GM12878 (cell line): ENCODE results near the gene ZNF469. TPM values are rescaled to one million over a fixed set of nuclear protein-coding genes. Genes with fewer than 3 reads are reported as not detected.

Experiments
- ATAC-seq: fragments of 200-7000 bp; cut with Tn5 transposase; 3 replicates; pipeline ENCODE4 v1.9.1; 2020; ENCODE audit warnings: mild to moderate bottlenecking, moderate library complexity
- BruUV-seq: library from RNA; stranded (reverse); fragments of 400-500 nt; replicated peaks from 2 replicates; lab custom pipeline; 2021; lab: Mats Ljungman, UMichigan
- CTCF ChIA-PET: fragments of 300-600 bp; sonication (Branson Sonifier 250); formaldehyde crosslinking; extraction: SDS; loops from one replicate; lab custom pipeline; 2021; ENCODE audit warnings: inconsistent platforms; lab: Yijun Ruan, JAX
- POLR2A ChIA-PET: fragments of 350-600 bp; formaldehyde crosslinking; extraction: SDS; loops from one replicate; lab custom pipeline; 2021; ENCODE audit warnings: inconsistent platforms; lab: Charles Lee
- RAD21 ChIA-PET: fragments of 300-600 bp; sonication (Branson Sonifier 250); formaldehyde crosslinking; loops from one replicate; lab custom pipeline; 2023; ENCODE audit warnings: antibody characterized with exemption; ENCODE audit not compliant: unreplicated experiment; lab: Charles Lee
- SMC1A ChIA-PET: fragments of 300-600 bp; sonication (Branson Sonifier 250); formaldehyde crosslinking; loops from one replicate; lab custom pipeline; 2023; ENCODE audit not compliant: unreplicated experiment, uncharacterized antibody; lab: Charles Lee
- DNase-seq: peaks from one replicate; pipeline ENCODE4 v3.0.0-alpha.2; 2011; ENCODE audit warnings: low read depth, low spot score
- FAIRE-seq: peaks from 3 replicates; lab custom pipeline; 2011; peaks lifted over from hg19 to GRCh38; lab: Jason Lieb, UNC
- H2AFZ ChIP-seq: 2 replicates; pipeline ENCODE4 v1.6.0; 2011; ENCODE audit warnings: low read depth, low read length, control low read depth; ENCODE audit not compliant: control insufficient read depth
- H3K27ac ChIP-seq: 2 replicates; pipeline ENCODE4 v1.5.1; 2011; ENCODE audit warnings: control low read depth; ENCODE audit not compliant: control insufficient read depth, insufficient read depth
- H3K27me3 ChIP-seq, 2 experiments: replicated peaks in 1 of 2; 2 replicates each; pipeline versions ENCODE4 v1.6.0 to v1.6.1; 2011; ENCODE audit warnings: low read length in 1 of 2; ENCODE audit not compliant: control insufficient read depth in 2 of 2, insufficient read depth in 2 of 2
- H3K36me3 ChIP-seq, 2 experiments: 2 replicates each; pipeline ENCODE4 v1.5.1; 2011; ENCODE audit warnings: low read length in 1 of 2; ENCODE audit not compliant: control insufficient read depth in 2 of 2, insufficient read depth in 2 of 2
- H3K4me1 ChIP-seq: 2 replicates; pipeline ENCODE4 v1.6.1; 2011; ENCODE audit warnings: mild to moderate bottlenecking, low read length, moderate library complexity, mixed read lengths; ENCODE audit not compliant: control insufficient read depth, insufficient read depth
- H3K4me2 ChIP-seq: 2 replicates; pipeline ENCODE4 v1.6.0; 2011; ENCODE audit warnings: control low read depth; ENCODE audit not compliant: control insufficient read depth, insufficient read depth
- H3K4me3 ChIP-seq: fragments of 200-600 bp; sonication (generic); 2 replicates; pipeline ENCODE4 v1.5.1; 2016
- H3K79me2 ChIP-seq: 2 replicates; pipeline ENCODE4 v1.6.0; 2011; ENCODE audit warnings: low read length; ENCODE audit not compliant: control insufficient read depth, insufficient read depth
- H3K9ac ChIP-seq: 2 replicates; pipeline ENCODE4 v1.8.0; 2011; ENCODE audit warnings: low read length, control low read depth, mixed read lengths; ENCODE audit not compliant: control insufficient read depth, insufficient read depth
- H3K9me3 ChIP-seq: replicated peaks from 3 replicates; pipeline ENCODE4 v1.5.1; 2011; ENCODE audit warnings: mild to moderate bottlenecking, low read length; ENCODE audit not compliant: control insufficient read depth, insufficient read depth
- H4K20me1 ChIP-seq: 2 replicates; pipeline ENCODE4 v1.6.0; 2011; ENCODE audit not compliant: control insufficient read depth, insufficient read depth
- ATF2 ChIP-seq: IDR thresholded peaks from 2 replicates; pipeline ENCODE4 v1.6.1; 2012; ENCODE audit warnings: low read length, inconsistent platforms
- CREM ChIP-seq: IDR thresholded peaks from 2 replicates; pipeline ENCODE4 v1.6.1; 2014; ENCODE audit warnings: antibody characterized with exemption, low read depth
- EGR1 ChIP-seq, 2 experiments: IDR thresholded peaks; 1 replicate in 1 of 2; 2 replicates in 1 of 2; pipeline ENCODE4 v1.6.1; 2011 to 2012; ENCODE audit warnings: low read depth in 2 of 2, low read length in 2 of 2, borderline replicate concordance in 1 of 2, mild to moderate bottlenecking in 1 of 2, moderate library complexity in 1 of 2
- FOS ChIP-seq: IDR thresholded peaks from 3 replicates; pipeline ENCODE4 v1.6.1; 2011; ENCODE audit warnings: borderline replicate concordance; ENCODE audit not compliant: insufficient read length; ENCODE audit errors: extremely low read depth
- IRF4 ChIP-seq: IDR thresholded peaks from 2 replicates; pipeline ENCODE4 v1.6.1; 2011; ENCODE audit warnings: low read depth, low read length
- LARP7 ChIP-seq: fragments of 450-650 bp; IDR thresholded peaks from 2 replicates; pipeline ENCODE4 v1.6.1; 2017; ENCODE audit warnings: mild to moderate bottlenecking
- MAX ChIP-seq: IDR thresholded peaks from 2 replicates; pipeline ENCODE4 v1.6.1; 2012; ENCODE audit warnings: low read depth, low read length, improper control_type of control experiment
- MEF2B ChIP-seq: fragments of 450-650 bp; IDR thresholded peaks from 2 replicates; pipeline ENCODE4 v1.6.1; 2018; ENCODE audit warnings: mild to moderate bottlenecking, moderate library complexity; ENCODE audit not compliant: partially characterized antibody, poor library complexity, severe bottlenecking
- MTA3 ChIP-seq: IDR thresholded peaks from 2 replicates; pipeline ENCODE4 v1.6.1; 2012; ENCODE audit warnings: low read length, inconsistent platforms, borderline replicate concordance
- PKNOX1 ChIP-seq: fragments of 450-650 bp; IDR thresholded peaks from 2 replicates; pipeline ENCODE4 v1.6.1; 2016; ENCODE audit warnings: mild to moderate bottlenecking
- RAD21 ChIP-seq: IDR thresholded peaks from 2 replicates; pipeline ENCODE4 v1.6.1; 2011; ENCODE audit warnings: mild to moderate bottlenecking, low read depth, low read length, moderate library complexity; ENCODE audit not compliant: insufficient read depth
- WGBS: methylation state at CpG from one replicate; pipeline ENCODE4 v1.1.6; 2016; ENCODE audit warnings: low lambda C conversion rate; ENCODE audit not compliant: insufficient replicate concordance, insufficient coverage; ENCODE audit errors: missing lambda C conversion rate; 5-methylcytosine and 5-hydroxymethylcytosine counted together
- in situ Hi-C: fragments of 300-500 bp; cut with MboI; formaldehyde crosslinking; loops from 9 replicates; pipeline ENCODE4 v1.14.3; 2018; ENCODE audit warnings: mixed read lengths
- intact Hi-C: fragments of 100-400 bp; cut with micrococcal nuclease; formaldehyde crosslinking; loops from one replicate; pipeline ENCODE4 v1.14.2; 2022; ENCODE audit not compliant: unreplicated experiment
- polyA plus RNA-seq, 11 experiments: library from polyadenylated mRNA; depleted of rRNA in 4 of 11; unstranded in 6 of 11; stranded (reverse) in 5 of 11; fragments of >200 nt; fragmentation: Nextera tagmentation in 4 of 11; fragmentation: Illumina TruSeq in 1 of 11; extraction: Ambion mirVana in 4 of 11; extraction: Trizol in 1 of 11; gene quantifications; 1 replicate in 1 of 11; 2 replicates in 10 of 11; pipeline versions ENCODE4 v1.2.1 to v1.2.3, GENCODE V29; 2011 to 2016; ENCODE audit warnings: inconsistent platforms in 2 of 11, missing spikeins in 2 of 11, low read depth in 1 of 11
- total RNA-seq, 4 experiments: library from RNA; depleted of rRNA in 3 of 4; stranded (reverse); fragments of >200 nt in 3 of 4; fragmentation: Illumina TruSeq in 1 of 4; extraction: Trizol in 1 of 4; gene quantifications; 2 replicates each; pipeline versions ENCODE4 v1.2.1 to v1.2.3, GENCODE V29; 2013 to 2021

Gene ZNF469
- total and polyA plus RNA-seq, 10 of the 15 experiments (the other 5 are each of a cell fraction or from before 2014, with no cell fraction given), result 0.01 to 0.21 (median 0.04) TPM; not detected in 3

GRCh38 chr16:88346680-88347505 is 35.9 kb upstream of the ZNF469 start (continued):
- TF ChIP-seq PKNOX1 (no peak), FOS (no peak), MAX (no peak), EGR1 (IDR thresholded peaks at IDR 0.05; ENCODE audit: borderline replicate concordance in 1 of 2, low read depth in 2 of 2, low read length in 2 of 2) (no peak), RAD21 (no peak), LARP7 (no peak), CREM (no peak)

GRCh38 chr16:88347656-88348376 is 34.9 kb upstream of the ZNF469 start:
- intact Hi-C loops (no loop called here), in situ Hi-C loops (no loop called here)
- DNase-seq (no peak), FAIRE-seq (no peak), ATAC-seq (peak; percentile 25; the same call in 2 of the 3 replicates)
- Histone ChIP-seq H4K20me1 (no peaks in the 10 kb centered on the region), H3K4me2 (0 out of 2 replicates have a peak overlapping the region, but pooled peaks have one; percentile 17), H3K36me3 (no peaks in the 10 kb centered on the region), H3K4me3 (no peak overlapping the region), H3K4me1 (no peaks in the 10 kb centered on the region; the same call in 1 of the 2 replicates), H3K79me2 (no peaks in the 10 kb centered on the region), H3K9ac (no peak overlapping the region), H3K27ac (no peak overlapping the region), H3K27me3 (no peaks in the 10 kb centered on the region), H2AFZ (peak overlapping the region; percentile 63), H3K9me3 (no peaks in the 10 kb centered on the region; the same call in 2 of the 3 replicates)
- WGBS, result 26% methylated on average over 21 of the region's 21 CpGs
- ChIA-PET CTCF (no interaction called here), RAD21 (no interaction called here), SMC1A (no interaction called here), POLR2A (no interaction called here)
- no TSS peak for BruUV-seq
- TF ChIP-seq ATF2, result no peak
- no peak for TF ChIP-seq MTA3
- TF ChIP-seq IRF4, result no peak
- TF ChIP-seq MEF2B, result peak; percentile 17
